Measurements from ENCODE around the gene REPS2.

DNA sequence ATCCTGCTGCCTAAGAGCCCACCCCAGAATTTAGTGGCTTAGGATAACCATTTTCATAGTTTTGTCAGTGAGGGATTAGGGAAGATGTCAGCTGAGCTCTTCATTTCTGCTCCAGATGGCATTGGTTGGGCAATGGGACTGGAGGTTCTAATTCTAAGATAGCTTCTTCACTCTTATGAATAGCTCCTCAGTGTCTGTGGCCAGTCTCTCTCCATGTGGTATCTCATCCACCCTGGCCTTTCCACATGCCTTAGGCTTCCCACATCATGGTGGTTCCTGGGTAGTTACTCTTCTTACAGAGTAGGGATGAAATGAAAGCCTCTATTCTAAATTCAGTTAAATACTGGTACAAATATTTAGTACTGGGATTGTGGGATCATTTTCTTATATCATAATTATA lies 31.3 kb downstream of the REPS2 start:
- TF ChIP-seq POLR2AphosphoS5 (IDR thresholded peaks at IDR 0.05; ENCODE audit: low read depth, low read length) (no peak), POLR2A (IDR thresholded peaks at IDR 0.05; ENCODE audit: low read depth, low read length) (no peak)

Data from GM12891 (cell line).